ENCODE results near the gene H19. TPM values are rescaled to one million over a fixed set of nuclear protein-coding genes. Genes with fewer than 3 reads are reported as not detected.

Gene H19
- total RNA-seq: 1,000 to 10,000 TPM; 1,209 to 1,727 TPM
- 100 to 1,000 TPM in 1 of 2 donors, 10 to 100 TPM in 1; 49.5 to 701 TPM for polyA plus RNA-seq (ENCODE audit: insufficient read length in 2 of 2)
- long read RNA-seq, donor 1, transcript H19-207 (3 exons, 489 nt): minor isoform, 16 of 254 reads
- long read RNA-seq, donor 1, transcript H19-211 (4 exons, 592 nt): minor isoform, 9 of 254 reads
- long read RNA-seq, donor 1, transcript H19-203 (5 exons, 2,348 nt): major isoform, 88 of 254 reads
- long read RNA-seq, donor 1, transcript H19-201 (4 exons, 1,771 nt): minor isoform, 35 of 254 reads
- long read RNA-seq, donor 1, partial matches to known transcripts: 58 of 254 reads
- long read RNA-seq, donor 1, other reads (novel, unspliced or antisense): 35 of 254 reads
- long read RNA-seq, donor 2, transcript H19-203 (5 exons, 2,348 nt): major isoform, 5 of 24 reads
- long read RNA-seq, donor 2, partial matches to known transcripts: 9 of 24 reads
- long read RNA-seq, donor 2, other reads (novel, unspliced or antisense): 0 of 24 reads
- long read RNA-seq, donor 3, transcript H19-201 (4 exons, 1,771 nt): major isoform, 11 of 40 reads
- long read RNA-seq, donor 3, transcript H19-207 (3 exons, 489 nt): minor isoform, 9 of 40 reads
- long read RNA-seq, donor 3, partial matches to known transcripts: 13 of 40 reads
- long read RNA-seq, donor 3, other reads (novel, unspliced or antisense): 0 of 40 reads
- long read RNA-seq, donor 4, transcript H19-211 (4 exons, 592 nt): minor isoform, 30 of 403 reads
- long read RNA-seq, donor 4, transcript H19-201 (4 exons, 1,771 nt): minor isoform, 54 of 403 reads
- long read RNA-seq, donor 4, transcript H19-203 (5 exons, 2,348 nt): major isoform, 126 of 403 reads
- long read RNA-seq, donor 4, transcript H19-207 (3 exons, 489 nt): minor isoform, 59 of 403 reads
- long read RNA-seq, donor 4, partial matches to known transcripts: 111 of 403 reads
- long read RNA-seq, donor 4, other reads (novel, unspliced or antisense): 5 of 403 reads

GRCh38 chr11:1997755-1998154 lies at the start of gene H19:
TSS of gene H19 (minus strand) at chr11:1997842.
- Histone ChIP-seq H3K9me3 (ENCODE audit: control insufficient read depth, insufficient read depth, low read length) (no peaks in the 10 kb centered on the region), H3K4me3 (ENCODE audit: low read depth, low read length) (no peak within 1 kb of the TSS), H3K4me1 (ENCODE audit: control insufficient read depth, insufficient read depth, low read length) (no peaks in the 10 kb centered on the region), H3K27ac (ENCODE audit: low read depth, low read length) (no peak within 1 kb of the TSS), H3K27me3 (ENCODE audit: control insufficient read depth, insufficient read depth, low read length) (no peaks in the 10 kb centered on the region), H3K36me3 (ENCODE audit: control insufficient read depth, insufficient read depth, low read length) (no peaks in the 10 kb centered on the region)
- no CpG with 5 or more reads among the region's 14 CpGs for WGBS (ENCODE audit: insufficient coverage)
- DNase-seq (ENCODE audit: low read depth in 4 of 6, low spot score in 6 of 6): no peak

DNA sequence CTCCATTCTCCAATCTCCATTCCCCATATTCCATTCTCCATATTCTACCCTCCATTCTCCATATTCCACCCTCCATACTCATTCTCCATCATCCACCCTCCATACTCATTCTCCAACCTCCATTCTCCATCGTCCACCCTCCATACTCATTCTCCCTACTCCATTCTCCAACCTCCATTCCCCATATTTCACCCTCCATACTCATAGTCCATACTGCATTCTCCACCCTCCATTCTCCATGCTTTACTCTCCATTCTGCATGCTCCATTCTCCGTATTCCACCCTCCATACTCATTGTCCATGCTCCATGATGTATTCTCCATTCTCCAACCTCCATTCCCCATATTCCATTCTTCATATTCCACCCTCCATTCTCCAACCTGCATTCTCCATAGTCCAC lies 44.3 kb upstream of the H19 start:
- Histone ChIP-seq H3K36me3 (ENCODE audit: control insufficient read depth, insufficient read depth, low read length) (no peaks in the 10 kb centered on the region), H3K27ac (ENCODE audit: low read depth, low read length) (no peak overlapping the region), H3K4me3 (ENCODE audit: low read depth, low read length) (no peak overlapping the region), H3K27me3 (ENCODE audit: control insufficient read depth, insufficient read depth, low read length) (no peaks in the 10 kb centered on the region), H3K4me1 (ENCODE audit: control insufficient read depth, insufficient read depth, low read length) (no peaks in the 10 kb centered on the region), H3K9me3 (ENCODE audit: control insufficient read depth, insufficient read depth, low read length) (no peaks in the 10 kb centered on the region)
- DNase-seq (ENCODE audit: low read depth in 4 of 6, low spot score in 6 of 6): no peak
- WGBS (ENCODE audit: insufficient coverage): 58% methylated on average over 2 of the region's 2 CpGs

GRCh38 chr11:2041153-2041552 lies 43.5 kb upstream of the H19 start:
- H3K4me1 ChIP-seq (ENCODE audit: control insufficient read depth, insufficient read depth, low read length): no peaks in the 10 kb centered on the region
- no peaks in the 10 kb centered on the region for H3K9me3 ChIP-seq (ENCODE audit: control insufficient read depth, insufficient read depth, low read length)
- DNase-seq (ENCODE audit: low read depth in 4 of 6, low spot score in 6 of 6): no peak
- no CpG with 5 or more reads among the region's 7 CpGs for WGBS (ENCODE audit: insufficient coverage)
- no peaks in the 10 kb centered on the region for H3K27me3 ChIP-seq (ENCODE audit: control insufficient read depth, insufficient read depth, low read length)
- H3K36me3 ChIP-seq (ENCODE audit: control insufficient read depth, insufficient read depth, low read length): no peaks in the 10 kb centered on the region
- no peak overlapping the region for H3K4me3 ChIP-seq (ENCODE audit: low read depth, low read length)
- no peak overlapping the region for H3K27ac ChIP-seq (ENCODE audit: low read depth, low read length)

DNA sequence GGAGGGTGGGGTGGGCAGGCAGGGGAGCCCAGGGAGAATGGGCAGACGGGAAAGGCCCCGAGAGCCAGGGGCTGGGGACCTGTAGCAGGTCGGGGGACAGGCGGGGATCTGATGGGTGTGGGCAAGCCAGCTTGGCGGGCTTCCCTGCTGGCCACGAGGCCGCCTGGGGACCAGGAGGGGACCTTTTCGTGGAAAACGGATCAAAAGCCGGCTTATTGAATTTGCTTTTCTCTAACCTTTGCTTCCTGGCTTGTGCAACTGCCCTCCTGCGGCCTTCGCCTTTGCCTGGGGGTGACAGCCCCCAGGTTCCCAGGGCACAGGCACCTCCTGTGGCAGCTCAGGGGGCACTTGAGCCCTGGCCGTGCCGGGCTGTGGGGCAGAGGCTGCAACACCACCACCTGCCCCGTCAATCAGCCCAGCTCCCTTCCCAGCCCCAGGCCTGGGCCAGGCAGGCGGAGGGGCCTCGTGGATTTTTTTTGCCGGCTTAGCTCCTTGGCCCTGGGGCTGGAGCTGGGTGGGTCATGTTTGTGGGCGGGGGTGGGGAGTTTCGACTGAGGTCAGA lies 41.6 kb upstream of the H19 start:
- H3K4me3 ChIP-seq (ENCODE audit: low read depth, low read length): no peak overlapping the region
- no peaks in the 10 kb centered on the region for H3K9me3 ChIP-seq (ENCODE audit: control insufficient read depth, insufficient read depth, low read length)
- no peaks in the 10 kb centered on the region for H3K27me3 ChIP-seq (ENCODE audit: control insufficient read depth, insufficient read depth, low read length)
- WGBS (ENCODE audit: insufficient coverage): no CpG with 5 or more reads among the region's 20 CpGs
- no peak for DNase-seq (ENCODE audit: low read depth in 4 of 6, low spot score in 6 of 6)
- no peaks in the 10 kb centered on the region for H3K4me1 ChIP-seq (ENCODE audit: control insufficient read depth, insufficient read depth, low read length)
- no peak overlapping the region for H3K27ac ChIP-seq (ENCODE audit: low read depth, low read length)
- H3K36me3 ChIP-seq (ENCODE audit: control insufficient read depth, insufficient read depth, low read length): no peaks in the 10 kb centered on the region

GRCh38 chr11:2036863-2037486 lies 39.3 kb upstream of the H19 start:
- Histone ChIP-seq H3K27me3 (ENCODE audit: control insufficient read depth, insufficient read depth, low read length) (no peaks in the 10 kb centered on the region), H3K4me1 (ENCODE audit: control insufficient read depth, insufficient read depth, low read length) (no peaks in the 10 kb centered on the region), H3K27ac (ENCODE audit: low read depth, low read length) (no peak overlapping the region), H3K9me3 (ENCODE audit: control insufficient read depth, insufficient read depth, low read length) (no peaks in the 10 kb centered on the region), H3K36me3 (ENCODE audit: control insufficient read depth, insufficient read depth, low read length) (no peaks in the 10 kb centered on the region), H3K4me3 (ENCODE audit: low read depth, low read length) (no peak overlapping the region)
- no peak for DNase-seq (ENCODE audit: low read depth in 4 of 6, low spot score in 6 of 6)
- no CpG with 5 or more reads among the region's 18 CpGs for WGBS (ENCODE audit: insufficient coverage)

DNA sequence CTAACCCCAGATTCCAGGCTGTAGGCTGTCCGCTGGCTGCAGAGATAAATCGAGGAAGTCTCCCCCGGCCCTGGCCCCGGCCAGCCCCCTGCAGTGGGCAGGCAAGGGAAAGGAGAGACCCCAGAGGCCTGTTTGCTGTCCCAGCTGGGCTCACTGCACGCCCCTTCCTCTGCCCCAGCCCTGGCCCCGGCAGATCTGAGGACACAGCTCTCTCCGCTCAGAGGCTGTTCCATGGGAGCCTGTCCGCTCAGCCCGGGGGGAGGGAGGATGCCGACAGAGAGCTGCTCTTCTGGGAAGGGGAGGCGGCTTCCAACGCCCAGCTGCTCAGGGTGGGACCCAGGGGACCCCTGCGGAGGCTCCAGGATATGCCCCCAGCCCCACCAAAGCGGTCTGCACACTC lies 37.7 kb upstream of the H19 start:
- no CpG with 5 or more reads among the region's 14 CpGs for WGBS (ENCODE audit: insufficient coverage)
- Histone ChIP-seq H3K4me1 (ENCODE audit: control insufficient read depth, insufficient read depth, low read length) (no peaks in the 10 kb centered on the region), H3K4me3 (ENCODE audit: low read depth, low read length) (no peak overlapping the region), H3K36me3 (ENCODE audit: control insufficient read depth, insufficient read depth, low read length) (no peaks in the 10 kb centered on the region), H3K9me3 (ENCODE audit: control insufficient read depth, insufficient read depth, low read length) (no peaks in the 10 kb centered on the region), H3K27ac (ENCODE audit: low read depth, low read length) (no peak overlapping the region), H3K27me3 (ENCODE audit: control insufficient read depth, insufficient read depth, low read length) (no peaks in the 10 kb centered on the region)
- DNase-seq (ENCODE audit: low read depth in 4 of 6, low spot score in 6 of 6): no peak

DNA sequence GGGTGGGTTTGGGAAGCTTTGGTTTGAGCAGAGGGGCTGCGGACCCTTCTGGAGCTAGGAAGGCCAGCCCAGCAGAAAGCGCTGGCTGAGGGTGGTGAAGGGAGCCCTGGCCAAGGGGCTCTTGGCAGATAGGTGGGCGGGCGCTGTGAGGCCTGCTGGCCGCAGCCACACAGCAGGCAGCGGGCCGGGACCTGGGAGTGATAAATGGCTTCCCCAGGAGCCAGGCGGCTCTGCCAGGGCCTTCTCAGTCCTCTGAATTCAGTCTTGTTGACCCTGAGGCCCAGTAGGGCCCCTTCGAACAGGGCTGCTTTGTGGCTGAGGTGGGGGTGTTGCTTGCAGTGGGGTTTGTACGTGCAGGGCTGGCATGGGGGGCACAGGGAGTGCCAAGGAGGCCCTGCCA lies 33.4 kb upstream of the H19 start:
- no CpG with 5 or more reads among the region's 10 CpGs for WGBS (ENCODE audit: insufficient coverage)
- H3K4me3 ChIP-seq (ENCODE audit: low read depth, low read length): no peak overlapping the region
- no peaks in the 10 kb centered on the region for H3K36me3 ChIP-seq (ENCODE audit: control insufficient read depth, insufficient read depth, low read length)
- no peak for DNase-seq (ENCODE audit: low read depth in 4 of 6, low spot score in 6 of 6)
- H3K4me1 ChIP-seq (ENCODE audit: control insufficient read depth, insufficient read depth, low read length): no peaks in the 10 kb centered on the region
- no peak overlapping the region for H3K27ac ChIP-seq (ENCODE audit: low read depth, low read length)
- no peaks in the 10 kb centered on the region for H3K27me3 ChIP-seq (ENCODE audit: control insufficient read depth, insufficient read depth, low read length)
- no peaks in the 10 kb centered on the region for H3K9me3 ChIP-seq (ENCODE audit: control insufficient read depth, insufficient read depth, low read length)

GRCh38 chr11:2027708-2028107 lies 30.1 kb upstream of the H19 start:
- Histone ChIP-seq H3K9me3 (ENCODE audit: control insufficient read depth, insufficient read depth, low read length) (no peaks in the 10 kb centered on the region), H3K4me3 (ENCODE audit: low read depth, low read length) (no peak overlapping the region), H3K27me3 (ENCODE audit: control insufficient read depth, insufficient read depth, low read length) (no peaks in the 10 kb centered on the region), H3K27ac (ENCODE audit: low read depth, low read length) (no peak overlapping the region), H3K4me1 (ENCODE audit: control insufficient read depth, insufficient read depth, low read length) (no peaks in the 10 kb centered on the region), H3K36me3 (ENCODE audit: control insufficient read depth, insufficient read depth, low read length) (no peaks in the 10 kb centered on the region)
- no CpG with 5 or more reads among the region's 15 CpGs for WGBS (ENCODE audit: insufficient coverage)
- DNase-seq (ENCODE audit: low read depth in 4 of 6, low spot score in 6 of 6): no peak

GRCh38 chr11:2015025-2015424 lies 17.4 kb upstream of the H19 start:
- no peak overlapping the region for H3K4me3 ChIP-seq (ENCODE audit: low read depth, low read length)
- no peaks in the 10 kb centered on the region for H3K4me1 ChIP-seq (ENCODE audit: control insufficient read depth, insufficient read depth, low read length)
- H3K27me3 ChIP-seq (ENCODE audit: control insufficient read depth, insufficient read depth, low read length): no peaks in the 10 kb centered on the region
- no peak overlapping the region for H3K27ac ChIP-seq (ENCODE audit: low read depth, low read length)
- H3K36me3 ChIP-seq (ENCODE audit: control insufficient read depth, insufficient read depth, low read length): no peaks in the 10 kb centered on the region
- H3K9me3 ChIP-seq (ENCODE audit: control insufficient read depth, insufficient read depth, low read length): no peaks in the 10 kb centered on the region
- DNase-seq (ENCODE audit: low read depth in 4 of 6, low spot score in 6 of 6): no peak
- no CpG with 5 or more reads among the region's 14 CpGs for whole genome bisulfite sequencing (ENCODE audit: insufficient coverage)

Measured in spinal cord (tissue), 10 donors.